NB4 (cell line): ENCODE measurements around the gene SETD3.

Experiments used
- CTCF ChIP-seq: IDR thresholded peaks from one replicate; pipeline ENCODE4 v1.5.1; 2012; ENCODE audit warnings: low read depth, low read length
- POLR2A ChIP-seq: IDR thresholded peaks from 2 replicates; pipeline ENCODE4 v1.6.1; 2011; ENCODE audit warnings: mild to moderate bottlenecking; ENCODE audit not compliant: insufficient read length; ENCODE audit errors: extremely low read depth
- TF ChIP-seq, protein P1 (sequence below): IDR thresholded peaks from 2 replicates; pipeline ENCODE4 v1.6.1; 2011; ENCODE audit warnings: low read depth, low read length

- no peak for TF ChIP-seq CTCF
- TF ChIP-seq POLR2A: no peak
- TF ChIP-seq, protein P1, sequence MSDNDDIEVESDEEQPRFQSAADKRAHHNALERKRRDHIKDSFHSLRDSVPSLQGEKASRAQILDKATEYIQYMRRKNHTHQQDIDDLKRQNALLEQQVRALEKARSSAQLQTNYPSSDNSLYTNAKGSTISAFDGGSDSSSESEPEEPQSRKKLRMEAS: no peak
These were observed 55.4 kb downstream of the SETD3 start for GRCh38 chr14:99425272-99425681.
